HepG2 (cell line): ENCODE data around the gene PLPP3. TPM values are rescaled to one million over a fixed set of nuclear protein-coding genes. Genes with fewer than 3 reads are reported as not detected.

Experiments
- ATF4 ChIP-seq, 2 experiments: fragments of 450-650 bp in 1 of 2; sonication (generic) in 1 of 2; formaldehyde crosslinking; IDR thresholded peaks; 2 replicates each; pipeline versions ENCODE4 v1.5.0 to v1.8.0; 2020 to 2022; ENCODE audit warnings: mild to moderate bottlenecking in 1 of 2, missing genetic modification reagents in 1 of 2
- CREB1 ChIP-seq, 2 experiments: fragments of 450-650 bp in 1 of 2; IDR thresholded peaks; 2 replicates each; pipeline ENCODE4 v1.6.1; 2016 to 2017; ENCODE audit warnings: control low read depth in 1 of 2, mild to moderate bottlenecking in 1 of 2, missing compliant biosample characterization in 1 of 2, missing genetic modification characterization in 1 of 2
- EP300 ChIP-seq, 3 experiments: sonication (generic) in 1 of 3; formaldehyde crosslinking in 1 of 3; IDR thresholded peaks; 2 replicates each; pipeline versions ENCODE4 v1.5.1 to v1.6.1; 2011 to 2020; ENCODE audit warnings: low read depth in 2 of 3, low read length in 2 of 3, borderline replicate concordance in 1 of 3, improper control_type of control experiment in 1 of 3, mild to moderate bottlenecking in 1 of 3, missing genetic modification reagents in 1 of 3, moderate library complexity in 1 of 3
- MEF2D ChIP-seq: sonication (generic); formaldehyde crosslinking; IDR thresholded peaks from 2 replicates; pipeline ENCODE4 v1.5.1; 2020; ENCODE audit warnings: mild to moderate bottlenecking, missing genetic modification reagents
- MEIS2 ChIP-seq: sonication (generic); formaldehyde crosslinking; IDR thresholded peaks from 2 replicates; pipeline ENCODE4 v1.9.0; 2021; ENCODE audit warnings: mild to moderate bottlenecking, missing genetic modification reagents
- MXD1 ChIP-seq: sonication (generic); formaldehyde crosslinking; IDR thresholded peaks from 2 replicates; pipeline ENCODE4 v1.4.0; 2020; ENCODE audit warnings: mild to moderate bottlenecking, missing genetic modification reagents
- MYC ChIP-seq: sonication (generic); formaldehyde crosslinking; IDR thresholded peaks from 2 replicates; pipeline ENCODE4 v1.9.0; 2021; ENCODE audit warnings: missing genetic modification reagents, borderline replicate concordance
- MYPOP ChIP-seq: sonication (generic); formaldehyde crosslinking; IDR thresholded peaks from 2 replicates; pipeline ENCODE4 v1.8.1; 2023; ENCODE audit warnings: mild to moderate bottlenecking, moderate library complexity, missing genetic modification reagents
- SAP130 ChIP-seq: IDR thresholded peaks from 2 replicates; pipeline ENCODE4 v1.6.1; 2016; ENCODE audit warnings: low read depth
- ZFP36L1 ChIP-seq: sonication (generic); formaldehyde crosslinking; IDR thresholded peaks from 2 replicates; pipeline ENCODE4 v1.8.0; 2022; ENCODE audit warnings: mild to moderate bottlenecking, missing genetic modification reagents, moderate library complexity
- ZNF644 ChIP-seq: IDR thresholded peaks from 2 replicates; pipeline ENCODE4 v1.6.1; 2016; ENCODE audit warnings: low read depth
- polyA plus RNA-seq, 8 experiments: library from polyadenylated mRNA; depleted of rRNA in 3 of 8; stranded (reverse) in 7 of 8; unstranded in 1 of 8; fragments of >200 nt; fragmentation: Illumina TruSeq in 4 of 8; extraction: Trizol in 4 of 8; gene quantifications; 2 replicates each; pipeline versions ENCODE4 v1.2.1 to v1.2.3, GENCODE V29; 2011 to 2016; ENCODE audit warnings: low read depth in 4 of 8, missing spikeins in 1 of 8, mixed read lengths in 1 of 8; ENCODE audit not compliant: insufficient read depth in 1 of 8
- total RNA-seq, 5 experiments: library from RNA; depleted of rRNA; stranded (reverse); fragments of >200 nt; fragmentation: Illumina TruSeq; extraction: Trizol; gene quantifications; 2 replicates each; pipeline ENCODE4 v1.2.3, GENCODE V29; 2016; ENCODE audit warnings: low read depth in 1 of 5
- TF ChIP-seq, protein P1 (sequence below): IDR thresholded peaks from 2 replicates; pipeline ENCODE4 v1.4.0; 2020; ENCODE audit warnings: mild to moderate bottlenecking, missing genetic modification reagents
- TF ChIP-seq, protein P2 (sequence below), 2 experiments: sonication (generic) in 1 of 2; formaldehyde crosslinking in 1 of 2; IDR thresholded peaks; 2 replicates each; pipeline versions ENCODE4 v1.4.0 to v1.6.1; 2016 to 2020; ENCODE audit warnings: borderline replicate concordance in 1 of 2, low read depth in 1 of 2, mild to moderate bottlenecking in 1 of 2, missing genetic modification reagents in 1 of 2

PLPP3 gene
- total and polyA plus RNA-seq, 2 of the 13 experiments (the other 11 are each of a cell fraction or from before 2014, with no cell fraction given) = 49.7 to 65.8 TPM

GRCh38 chr1:56566061-56566744, 13.2 kb downstream of the PLPP3 start (continued):
- no peak for TF ChIP-seq MYPOP (CRISPR knock-in tag)
- 0 out of 2 replicates have a peak, but pooled peaks have one; percentile 7 for TF ChIP-seq ZNF644 (CRISPR knock-in tag)
- TF ChIP-seq MYC = peak; percentile 53; the same call in 1 of the 2 replicates
- 0 out of 2 replicates have a peak, but pooled peaks have one; percentile 26 for TF ChIP-seq CREB1 (IDR thresholded peaks at IDR 0.05)
- peak; percentile 69 for TF ChIP-seq CREB1 (CRISPR knock-in tag; IDR thresholded peaks at IDR 0.05)
- TF ChIP-seq EP300 (IDR thresholded peaks at IDR 0.05; ENCODE audit: low read depth in 2 of 2, low read length in 2 of 2) = peak in 1 of 2 experiments; percentile 65; a peak in 1 of 4 replicates
- no peak for TF ChIP-seq EP300 (CRISPR knock-in tag; IDR thresholded peaks at IDR 0.05; ENCODE audit: borderline replicate concordance)
- peak in 1 of 2 experiments; percentile 10; a peak in 1 of 4 replicates for TF ChIP-seq ATF4 (CRISPR knock-in tag; IDR thresholded peaks at IDR 0.05)
- TF ChIP-seq, protein P1, sequence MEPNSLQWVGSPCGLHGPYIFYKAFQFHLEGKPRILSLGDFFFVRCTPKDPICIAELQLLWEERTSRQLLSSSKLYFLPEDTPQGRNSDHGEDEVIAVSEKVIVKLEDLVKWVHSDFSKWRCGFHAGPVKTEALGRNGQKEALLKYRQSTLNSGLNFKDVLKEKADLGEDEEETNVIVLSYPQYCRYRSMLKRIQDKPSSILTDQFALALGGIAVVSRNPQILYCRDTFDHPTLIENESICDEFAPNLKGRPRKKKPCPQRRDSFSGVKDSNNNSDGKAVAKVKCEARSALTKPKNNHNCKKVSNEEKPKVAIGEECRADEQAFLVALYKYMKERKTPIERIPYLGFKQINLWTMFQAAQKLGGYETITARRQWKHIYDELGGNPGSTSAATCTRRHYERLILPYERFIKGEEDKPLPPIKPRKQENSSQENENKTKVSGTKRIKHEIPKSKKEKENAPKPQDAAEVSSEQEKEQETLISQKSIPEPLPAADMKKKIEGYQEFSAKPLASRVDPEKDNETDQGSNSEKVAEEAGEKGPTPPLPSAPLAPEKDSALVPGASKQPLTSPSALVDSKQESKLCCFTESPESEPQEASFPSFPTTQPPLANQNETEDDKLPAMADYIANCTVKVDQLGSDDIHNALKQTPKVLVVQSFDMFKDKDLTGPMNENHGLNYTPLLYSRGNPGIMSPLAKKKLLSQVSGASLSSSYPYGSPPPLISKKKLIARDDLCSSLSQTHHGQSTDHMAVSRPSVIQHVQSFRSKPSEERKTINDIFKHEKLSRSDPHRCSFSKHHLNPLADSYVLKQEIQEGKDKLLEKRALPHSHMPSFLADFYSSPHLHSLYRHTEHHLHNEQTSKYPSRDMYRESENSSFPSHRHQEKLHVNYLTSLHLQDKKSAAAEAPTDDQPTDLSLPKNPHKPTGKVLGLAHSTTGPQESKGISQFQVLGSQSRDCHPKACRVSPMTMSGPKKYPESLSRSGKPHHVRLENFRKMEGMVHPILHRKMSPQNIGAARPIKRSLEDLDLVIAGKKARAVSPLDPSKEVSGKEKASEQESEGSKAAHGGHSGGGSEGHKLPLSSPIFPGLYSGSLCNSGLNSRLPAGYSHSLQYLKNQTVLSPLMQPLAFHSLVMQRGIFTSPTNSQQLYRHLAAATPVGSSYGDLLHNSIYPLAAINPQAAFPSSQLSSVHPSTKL (CRISPR knock-in tag) = peak; percentile 80
- TF ChIP-seq SAP130 = peak; percentile 72
- TF ChIP-seq MEIS2 (CRISPR knock-in tag) = 0 out of 2 replicates have a peak, but pooled peaks have one; percentile 28
- peak; percentile 51; the same call in 1 of the 2 replicates for TF ChIP-seq MXD1 (CRISPR knock-in tag)
- TF ChIP-seq MEF2D (CRISPR knock-in tag) = 0 out of 2 replicates have a peak, but pooled peaks have one; percentile 40
- TF ChIP-seq ZFP36L1 = 0 out of 2 replicates have a peak, but pooled peaks have one; percentile 42
- TF ChIP-seq, protein P2, sequence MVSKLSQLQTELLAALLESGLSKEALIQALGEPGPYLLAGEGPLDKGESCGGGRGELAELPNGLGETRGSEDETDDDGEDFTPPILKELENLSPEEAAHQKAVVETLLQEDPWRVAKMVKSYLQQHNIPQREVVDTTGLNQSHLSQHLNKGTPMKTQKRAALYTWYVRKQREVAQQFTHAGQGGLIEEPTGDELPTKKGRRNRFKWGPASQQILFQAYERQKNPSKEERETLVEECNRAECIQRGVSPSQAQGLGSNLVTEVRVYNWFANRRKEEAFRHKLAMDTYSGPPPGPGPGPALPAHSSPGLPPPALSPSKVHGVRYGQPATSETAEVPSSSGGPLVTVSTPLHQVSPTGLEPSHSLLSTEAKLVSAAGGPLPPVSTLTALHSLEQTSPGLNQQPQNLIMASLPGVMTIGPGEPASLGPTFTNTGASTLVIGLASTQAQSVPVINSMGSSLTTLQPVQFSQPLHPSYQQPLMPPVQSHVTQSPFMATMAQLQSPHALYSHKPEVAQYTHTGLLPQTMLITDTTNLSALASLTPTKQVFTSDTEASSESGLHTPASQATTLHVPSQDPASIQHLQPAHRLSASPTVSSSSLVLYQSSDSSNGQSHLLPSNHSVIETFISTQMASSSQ (IDR thresholded peaks at IDR 0.05; ENCODE audit: low read depth) = peak; percentile 78
- TF ChIP-seq, protein P2 (CRISPR knock-in tag; IDR thresholded peaks at IDR 0.05; ENCODE audit: borderline replicate concordance) = peak; percentile 82
